Left ventricle myocardium inferior (tissue), 1 donor: ENCODE data around the gene ECSCR. TPM values are rescaled to one million over a fixed set of nuclear protein-coding genes. Genes with fewer than 3 reads are reported as not detected.

Source experiments
- DNase-seq: peaks from one replicate; pipeline ENCODE4 v3.0.0-alpha.2; 2020
- H3K27ac ChIP-seq: fragments of 200-600 bp; replicated peaks from 2 replicates; pipeline ENCODE4 v1.8.0; 2021
- H3K27me3 ChIP-seq: fragments of 200-600 bp; 2 replicates; pipeline ENCODE4 v1.8.0; 2021; ENCODE audit warnings: low read depth
- H3K36me3 ChIP-seq: fragments of 200-600 bp; 2 replicates; pipeline ENCODE4 v1.8.0; 2021
- H3K4me1 ChIP-seq: fragments of 200-600 bp; 2 replicates; pipeline ENCODE4 v1.8.0; 2021
- H3K4me3 ChIP-seq: fragments of 200-600 bp; 2 replicates; pipeline ENCODE4 v1.8.0; 2021; ENCODE audit warnings: mild to moderate bottlenecking, moderate library complexity
- H3K9me3 ChIP-seq: fragments of 200-600 bp; replicated peaks from 2 replicates; pipeline ENCODE4 v1.8.0; 2021
- CTCF ChIP-seq: fragments of 200-600 bp; IDR thresholded peaks from 2 replicates; pipeline ENCODE4 v1.8.0; 2021; ENCODE audit warnings: antibody characterized with exemption, mild to moderate bottlenecking, borderline replicate concordance
- intact Hi-C: fragments of 100-400 bp; cut with micrococcal nuclease; formaldehyde crosslinking; loops from one replicate; pipeline ENCODE4 v1.11.0; 2022
- total RNA-seq: library from RNA; stranded (reverse); fragmentation: NEBNext Ultra II Directional; extraction: Animal tissue kit (Norgen Biotek cat#: 25700); gene quantifications from one replicate; pipeline ENCODE4 v1.2.1, GENCODE V29; 2021
- donor health status: DM: no; HTN: yes; CAD: no; lungs with severe emphysema.

ECSCR gene
- total RNA-seq, 1 donor from 2014 or later: 20.9 TPM

- intact Hi-C loops: no loop called here
- peaks cover 17% of the 10 kb centered on the region for H3K4me1 ChIP-seq
- H3K36me3 ChIP-seq: peaks cover 51% of the 10 kb centered on the region
- no peaks in the 10 kb centered on the region for H3K27me3 ChIP-seq
- no peak for TF ChIP-seq CTCF
- H3K4me3 ChIP-seq: no peak overlapping the region
- DNase-seq: no peak
- no peak overlapping the region for H3K27ac ChIP-seq
- no peaks in the 10 kb centered on the region for H3K9me3 ChIP-seq
Observed at GRCh38 chr5:139435676-139436075, 26.9 kb downstream of the ECSCR start.

- Histone ChIP-seq H3K9me3 (no peaks in the 10 kb centered on the region), H3K4me1 (no peaks in the 10 kb centered on the region), H3K27me3 (no peaks in the 10 kb centered on the region), H3K4me3 (no peak overlapping the region), H3K36me3 (peaks cover 69% of the 10 kb centered on the region), H3K27ac (no peak overlapping the region)
- DNase-seq: no peak
- TF ChIP-seq CTCF: no peak
- intact Hi-C loops: no loop called here
Observed at GRCh38 chr5:139431706-139432105, 30.8 kb downstream of the ECSCR start.

- intact Hi-C loops: no loop called here
- Histone ChIP-seq H3K27ac (no peak overlapping the region), H3K36me3 (peaks cover 69% of the 10 kb centered on the region), H3K4me3 (no peak overlapping the region), H3K4me1 (no peaks in the 10 kb centered on the region), H3K27me3 (no peaks in the 10 kb centered on the region), H3K9me3 (no peaks in the 10 kb centered on the region)
- DNase-seq: no peak
- TF ChIP-seq CTCF: no peak
Observed at GRCh38 chr5:139430015-139430414, 32.5 kb downstream of the ECSCR start.

DNA sequence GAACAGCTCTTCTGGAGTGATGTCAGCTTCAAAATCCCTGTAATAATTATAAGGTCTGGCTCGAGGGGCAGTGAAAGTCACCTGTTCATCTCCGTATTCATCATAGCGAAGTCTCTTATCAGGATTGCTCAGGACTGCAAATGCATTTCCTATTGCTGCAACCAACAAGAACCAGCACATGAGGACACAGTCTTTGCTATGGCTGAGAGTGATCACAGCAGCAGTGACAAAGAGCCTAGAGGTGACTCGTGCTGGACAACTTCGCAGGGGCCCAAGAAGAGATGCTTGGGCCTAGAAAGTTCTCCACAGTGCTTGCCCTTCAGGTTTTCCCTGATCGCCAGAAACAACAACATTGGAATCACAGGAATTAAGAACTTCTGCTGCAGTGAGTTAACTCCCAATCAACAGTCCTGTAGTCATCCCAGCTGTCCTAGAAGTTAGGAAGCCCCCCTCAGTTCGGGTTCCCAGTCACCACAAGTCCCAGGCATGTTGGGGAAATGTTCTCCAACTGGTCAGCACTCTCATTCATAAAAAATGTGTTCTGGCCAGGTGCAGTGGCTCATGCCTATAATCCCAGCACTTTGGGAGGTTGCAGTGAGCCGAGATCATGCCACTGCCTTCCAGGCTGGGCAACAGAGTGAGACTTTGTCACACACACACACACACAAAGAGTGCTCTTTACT lies 36.2 kb downstream of the ECSCR start:
- intact Hi-C loops: no loop called here
- no peak for DNase-seq
- Histone ChIP-seq H3K9me3 (no peaks in the 10 kb centered on the region), H3K4me1 (peaks cover 3% of the 10 kb centered on the region), H3K27ac (no peak overlapping the region), H3K36me3 (peaks cover 66% of the 10 kb centered on the region), H3K27me3 (no peaks in the 10 kb centered on the region), H3K4me3 (no peak overlapping the region)
- TF ChIP-seq CTCF: no peak

DNA sequence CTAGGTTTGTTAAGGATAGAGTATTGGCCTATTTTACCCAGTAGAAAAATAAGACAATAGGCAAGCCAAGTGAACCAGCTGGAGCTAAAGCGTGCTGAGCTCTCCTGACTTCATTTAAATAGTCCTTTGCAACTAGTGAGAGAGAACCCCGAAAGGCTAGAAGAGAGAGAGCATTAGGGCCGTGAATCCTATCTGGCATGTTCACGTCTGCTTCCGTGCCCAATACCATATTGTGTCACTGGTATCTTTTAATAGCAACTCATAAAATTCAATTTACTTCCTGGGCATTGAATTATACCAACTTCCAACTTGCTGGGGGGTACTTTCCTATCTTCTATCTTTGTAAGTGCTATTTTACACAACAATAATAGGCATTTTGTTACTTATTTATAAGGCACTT lies 37.0 kb downstream of the ECSCR start:
- Histone ChIP-seq H3K4me3 (no peak overlapping the region), H3K27ac (no peak overlapping the region), H3K27me3 (no peaks in the 10 kb centered on the region), H3K36me3 (peaks cover 66% of the 10 kb centered on the region), H3K9me3 (no peaks in the 10 kb centered on the region), H3K4me1 (peaks cover 4% of the 10 kb centered on the region)
- TF ChIP-seq CTCF: no peak
- DNase-seq: no peak
- intact Hi-C loops: no loop called here
